ENCODE data around the gene MID2.
"Not testable (repeated sequence)": the region's sequence is repeated elsewhere in the genome, so short reads cannot be mapped to it uniquely, and the experiment has no call there.

The MID2 gene

GRCh38 chrX:107825698-107826237 lies at the start of gene MID2:
TSS of gene MID2 (plus strand) at chrX:107825866. CDS start at chrX:107826427, 561 bp downstream.
- no peak for DNase-seq

DNA sequence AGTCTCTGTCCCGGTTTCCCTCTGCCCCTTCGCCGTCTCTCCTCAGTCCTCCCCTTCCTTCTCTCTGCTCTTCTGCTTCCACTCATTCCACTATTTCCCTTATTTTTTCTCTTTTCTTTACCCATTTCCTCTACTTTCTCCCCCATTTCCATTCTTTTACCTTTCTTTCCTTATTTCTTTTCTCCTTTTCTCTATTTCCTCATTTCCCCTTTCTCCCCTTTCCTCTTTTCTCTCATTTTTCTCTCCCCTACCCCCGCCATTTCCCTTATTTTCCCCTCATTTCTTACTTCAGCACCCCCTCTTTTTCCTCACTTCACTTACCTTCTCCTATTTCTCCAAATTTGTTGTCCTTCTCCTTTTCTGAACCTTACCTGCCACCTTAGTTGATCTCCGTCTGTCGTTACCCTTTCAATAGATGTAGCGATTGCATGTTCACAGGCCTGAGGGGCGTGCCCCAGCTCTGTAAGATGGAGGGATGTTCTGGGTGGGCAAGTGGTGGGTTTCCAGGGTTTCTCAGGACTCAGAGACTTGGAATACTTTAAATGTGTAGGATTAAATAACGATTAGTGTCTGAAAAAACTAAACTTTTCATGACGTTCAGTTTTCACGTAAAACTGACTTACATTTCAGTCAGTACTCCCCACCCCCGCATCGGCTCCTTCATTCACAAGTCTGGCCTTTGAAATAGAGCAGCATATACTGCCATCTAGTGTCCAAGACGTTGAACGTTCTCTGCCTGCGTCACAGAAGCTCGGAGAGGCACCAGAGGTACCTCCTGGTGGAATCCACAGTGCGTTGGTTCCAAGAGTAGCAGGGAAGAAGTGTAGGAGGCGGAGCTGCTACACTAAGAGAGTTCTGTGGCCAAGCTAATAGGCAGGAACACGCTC lies 48.8 kb upstream of the MID2 start:
- no peak for DNase-seq

- no peak for DNase-seq
Observed at GRCh38 chrX:107777536-107777832, 48.2 kb upstream of the MID2 start, which contains the start of gene NCBP2L. TSS of gene NCBP2L (plus strand) at chrX:107777733. CDS start at chrX:107794221, 16,488 bp downstream.

GRCh38 chrX:107780525-107780924 lies 45.1 kb upstream of the MID2 start:
- DNase-seq: no peak

- no peak for DNase-seq
Observed at GRCh38 chrX:107787827-107788226, 37.8 kb upstream of the MID2 start.

- DNase-seq: no peak
Observed at GRCh38 chrX:107804427-107804826, 21.2 kb upstream of the MID2 start.

GRCh38 chrX:107805179-107805578 lies 20.5 kb upstream of the MID2 start:
- no peak for DNase-seq

- not testable (repeated sequence) for DNase-seq
Observed at GRCh38 chrX:107810053-107810452, 15.6 kb upstream of the MID2 start.

DNA sequence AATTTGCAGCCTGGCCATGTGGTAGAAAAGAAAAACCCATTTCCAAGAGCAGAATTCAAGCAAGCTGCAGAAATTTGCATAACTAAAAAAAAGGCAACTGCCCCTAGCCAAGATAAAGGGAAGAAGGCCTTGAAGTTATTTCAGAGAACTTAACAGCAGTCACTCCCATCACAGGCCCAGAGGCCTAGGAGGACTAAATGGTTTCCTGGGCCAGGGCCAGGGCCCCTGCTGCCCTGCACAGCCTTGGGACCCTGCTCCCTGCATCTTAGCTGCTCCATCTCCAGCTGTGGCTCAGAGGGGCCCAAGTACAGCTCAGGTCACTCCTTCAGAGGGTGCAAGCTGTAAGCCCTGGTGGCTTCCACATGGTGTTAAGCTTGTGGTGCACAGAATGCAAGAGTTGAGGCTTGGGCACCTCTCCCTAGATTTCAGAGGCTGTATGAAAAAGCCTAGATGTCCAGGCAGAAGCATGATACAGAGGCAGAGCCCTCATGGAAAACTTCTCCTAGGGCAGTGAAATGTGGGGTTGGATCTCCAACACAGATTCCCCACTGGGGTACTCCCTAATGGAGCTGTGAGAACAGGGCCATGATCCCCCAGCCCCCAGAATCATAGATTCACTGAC lies 6.7 kb upstream of the MID2 start:
- no peak for DNase-seq

DNA sequence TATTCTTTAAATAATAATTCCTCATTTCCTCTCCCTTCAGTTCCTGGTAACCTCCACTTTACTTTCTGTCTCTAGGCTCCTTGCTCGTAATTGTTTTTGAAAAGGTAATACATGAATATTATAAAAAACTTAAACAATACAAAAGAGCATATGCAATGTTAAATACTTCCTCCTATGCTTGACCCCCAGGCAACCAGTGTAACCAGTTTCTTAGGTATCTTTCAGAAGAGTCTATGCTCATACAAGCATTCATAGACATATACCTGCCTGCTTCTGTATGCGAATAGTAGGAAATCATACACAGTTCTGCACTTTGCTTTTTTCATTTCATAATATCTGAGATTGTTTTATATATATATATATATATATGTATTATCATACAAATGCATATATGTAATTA lies 2.6 kb upstream of the MID2 start:
- no peak for DNase-seq

GRCh38 chrX:107823456-107823855 lies 2.2 kb upstream of the MID2 start:
- no peak for DNase-seq

DNA sequence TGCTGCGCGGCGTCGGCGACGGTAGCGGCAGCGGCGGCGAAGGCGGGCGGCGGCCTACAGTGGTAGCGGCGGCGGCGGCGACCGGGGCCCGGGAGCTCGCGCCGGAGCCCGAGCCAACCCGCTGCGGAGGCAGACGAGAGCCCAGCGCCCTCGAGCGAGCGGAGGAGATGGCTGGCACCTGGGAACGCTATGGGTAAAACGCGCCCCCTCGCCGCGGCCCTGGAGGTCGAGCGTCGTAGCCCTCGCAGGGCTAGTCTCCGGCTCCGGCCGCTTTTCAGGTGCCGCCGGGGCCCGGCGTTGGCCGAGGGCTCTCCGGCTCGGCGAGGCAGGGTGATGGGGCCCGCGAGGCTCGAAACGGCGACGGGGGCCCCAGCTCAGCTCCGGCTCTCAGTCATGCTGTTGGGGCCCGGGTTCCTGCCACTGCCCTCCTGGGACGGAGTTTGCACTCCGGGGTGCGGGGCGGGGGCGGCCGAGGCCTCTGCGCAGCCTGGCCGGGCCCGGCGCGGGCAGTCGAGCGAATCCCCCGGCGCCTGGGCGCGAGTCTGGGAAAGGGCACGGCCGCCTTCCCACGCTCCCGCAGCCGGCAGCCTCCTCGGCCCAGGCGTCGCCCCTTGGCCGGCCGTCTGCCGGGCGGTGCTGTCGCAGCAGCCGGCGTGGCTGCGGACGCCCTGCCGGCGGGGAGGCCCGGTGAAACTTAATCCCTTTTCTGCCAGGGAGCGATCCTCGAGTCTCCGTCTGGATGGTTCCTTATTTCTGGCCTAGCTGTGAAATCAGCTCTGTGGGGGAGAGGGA lies 768 bp downstream of the MID2 start:
- no peak for DNase-seq

GRCh38 chrX:107827030-107827831 lies 1.6 kb downstream of the MID2 start:
- DNase-seq: no peak

GRCh38 chrX:107827852-107828251 lies 2.2 kb downstream of the MID2 start:
- DNase-seq: no peak

DNA sequence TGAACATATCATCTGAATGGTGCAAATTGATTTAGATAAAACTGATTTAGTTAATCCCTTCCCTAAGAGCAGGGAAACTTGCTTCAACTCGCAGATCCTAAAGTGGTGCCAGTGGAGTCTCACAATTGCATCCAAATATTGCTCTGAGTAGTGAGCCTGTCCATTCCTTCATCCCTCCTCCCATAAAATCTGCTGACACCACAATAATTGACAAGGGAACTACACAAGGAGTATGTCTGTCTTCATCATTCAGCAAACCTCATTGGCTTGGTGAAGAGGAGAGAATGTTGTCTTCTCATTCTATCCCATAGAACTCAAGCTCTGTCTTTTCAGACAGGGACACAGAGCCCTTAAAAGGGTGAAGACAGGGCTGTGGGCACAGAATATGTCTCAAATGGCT lies 4.2 kb downstream of the MID2 start:
- no peak for DNase-seq

- no peak for DNase-seq
Observed at GRCh38 chrX:107831071-107831730, 5.5 kb downstream of the MID2 start.

DNA sequence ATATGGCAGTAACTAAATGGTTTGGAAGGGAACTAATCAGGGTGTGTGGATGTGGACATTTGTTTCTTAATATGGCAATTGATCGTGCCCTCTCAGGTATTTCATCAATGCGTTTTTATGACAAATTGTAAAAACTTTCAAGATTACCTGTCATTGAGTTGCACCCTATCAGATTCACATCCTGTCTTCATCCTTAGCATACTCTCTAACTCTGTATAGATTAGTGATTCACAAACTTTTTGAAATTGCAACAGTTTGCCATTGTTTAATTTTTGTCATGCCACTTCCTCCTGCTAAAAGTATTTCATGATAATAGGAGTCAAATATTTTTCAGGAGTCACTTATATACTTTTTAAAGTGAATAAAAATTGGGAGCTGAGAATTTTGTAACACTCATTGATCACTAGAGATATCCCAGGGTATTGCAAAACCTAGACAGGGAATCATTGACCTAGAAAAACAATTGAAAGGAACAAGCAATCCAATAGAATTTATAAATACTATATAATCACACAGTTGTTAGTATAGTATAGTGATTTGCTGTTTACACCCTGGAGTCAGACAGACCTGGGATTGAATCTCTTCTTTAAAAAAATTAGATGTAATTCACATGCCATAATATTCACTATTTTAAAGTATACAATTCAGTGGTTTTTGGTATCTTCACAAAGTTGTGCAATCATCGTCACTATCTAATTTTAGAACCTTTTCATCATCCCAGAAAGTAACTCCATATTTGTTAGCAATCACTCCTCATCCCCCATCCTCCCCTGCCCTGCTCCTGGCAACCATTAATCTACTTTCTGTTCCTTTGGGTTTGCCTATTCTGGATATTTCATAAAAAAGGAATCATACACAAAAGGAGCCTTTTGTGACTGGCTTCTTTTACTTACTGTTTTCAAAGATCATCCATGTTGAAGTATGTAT lies 8.9 kb downstream of the MID2 start:
- DNase-seq: no peak

DNA sequence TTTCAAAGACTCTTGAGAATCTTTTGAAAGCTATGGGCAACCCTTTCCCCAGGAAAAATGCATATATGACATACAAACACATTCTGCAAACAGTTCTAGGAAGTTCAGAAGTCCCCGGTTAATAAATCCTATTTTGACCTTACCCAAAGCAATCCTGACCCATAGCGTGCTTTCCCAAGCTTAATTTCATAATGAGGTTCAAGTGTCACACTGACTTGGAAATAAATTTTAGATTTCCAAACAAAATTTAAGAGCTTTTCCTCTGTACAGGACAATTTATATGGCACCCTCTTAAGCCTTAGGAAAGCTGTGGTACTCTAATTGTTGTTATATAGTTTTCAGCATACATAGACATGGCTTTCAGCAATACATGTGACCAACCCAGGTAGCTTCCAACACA lies 11.3 kb downstream of the MID2 start:
- DNase-seq: no peak

DNA sequence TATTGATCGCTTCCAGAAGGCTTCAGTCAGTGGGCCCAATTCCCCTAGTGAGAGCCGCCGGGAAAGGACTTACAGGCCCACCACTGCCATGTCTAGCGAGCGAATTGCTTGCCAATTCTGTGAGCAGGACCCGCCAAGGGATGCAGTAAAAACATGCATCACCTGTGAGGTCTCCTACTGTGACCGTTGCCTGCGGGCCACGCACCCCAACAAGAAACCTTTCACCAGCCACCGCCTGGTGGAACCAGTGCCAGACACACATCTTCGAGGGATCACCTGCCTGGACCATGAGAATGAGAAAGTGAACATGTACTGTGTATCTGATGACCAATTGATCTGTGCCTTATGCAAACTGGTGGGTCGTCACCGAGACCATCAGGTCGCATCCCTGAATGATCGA lies 15.3 kb downstream of the MID2 start:
- no peak for DNase-seq

DNA sequence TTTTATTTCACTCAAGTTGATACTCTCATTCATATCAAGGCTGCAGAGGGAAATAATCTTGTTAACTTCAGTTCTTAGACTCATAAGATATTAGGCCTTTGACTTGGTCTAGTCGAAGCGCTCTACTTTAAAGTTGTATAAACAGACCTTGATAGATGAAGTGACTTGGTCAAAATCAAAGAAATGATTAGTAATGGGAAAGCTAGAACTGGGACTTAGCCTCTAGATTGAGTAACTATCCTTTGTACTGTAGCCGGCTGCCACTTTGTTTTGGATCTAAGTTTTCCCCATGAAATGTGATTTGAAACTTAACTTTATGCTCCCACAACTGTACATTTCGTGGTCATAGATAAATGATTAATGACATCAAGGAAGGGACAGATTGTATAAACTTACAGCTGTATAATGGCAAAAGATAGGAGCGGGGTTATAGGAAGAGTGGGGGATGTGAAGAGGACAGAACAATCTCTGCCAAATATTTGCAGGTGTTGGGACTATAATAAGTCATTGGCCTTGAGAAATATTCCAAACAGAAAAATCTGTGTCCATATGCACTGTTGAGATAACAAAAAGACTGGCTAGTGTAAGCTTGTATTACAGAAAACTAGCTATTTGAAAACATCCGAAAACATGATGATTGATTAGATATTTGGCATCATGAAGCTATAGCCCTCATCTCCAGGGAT lies 17.2 kb downstream of the MID2 start:
- no peak for DNase-seq
